Hindlimb muscle (tissue), 1 donor: ENCODE data around the gene RAE1. TPM values are rescaled to one million over a fixed set of nuclear protein-coding genes. Genes with fewer than 3 reads are reported as not detected.

ENCODE experiments used
- DNase-seq: peaks from one replicate; pipeline ENCODE4 v3.0.0-alpha.2; 2013
- polyA plus RNA-seq: library from polyadenylated mRNA; unstranded; fragments of 120-200 nt; gene quantifications from one replicate; pipeline ENCODE4 v1.2.1, GENCODE V29; 2013; ENCODE audit not compliant: insufficient read length

Gene RAE1
- polyA plus RNA-seq, 1 donor: 27.3 TPM

DNA sequence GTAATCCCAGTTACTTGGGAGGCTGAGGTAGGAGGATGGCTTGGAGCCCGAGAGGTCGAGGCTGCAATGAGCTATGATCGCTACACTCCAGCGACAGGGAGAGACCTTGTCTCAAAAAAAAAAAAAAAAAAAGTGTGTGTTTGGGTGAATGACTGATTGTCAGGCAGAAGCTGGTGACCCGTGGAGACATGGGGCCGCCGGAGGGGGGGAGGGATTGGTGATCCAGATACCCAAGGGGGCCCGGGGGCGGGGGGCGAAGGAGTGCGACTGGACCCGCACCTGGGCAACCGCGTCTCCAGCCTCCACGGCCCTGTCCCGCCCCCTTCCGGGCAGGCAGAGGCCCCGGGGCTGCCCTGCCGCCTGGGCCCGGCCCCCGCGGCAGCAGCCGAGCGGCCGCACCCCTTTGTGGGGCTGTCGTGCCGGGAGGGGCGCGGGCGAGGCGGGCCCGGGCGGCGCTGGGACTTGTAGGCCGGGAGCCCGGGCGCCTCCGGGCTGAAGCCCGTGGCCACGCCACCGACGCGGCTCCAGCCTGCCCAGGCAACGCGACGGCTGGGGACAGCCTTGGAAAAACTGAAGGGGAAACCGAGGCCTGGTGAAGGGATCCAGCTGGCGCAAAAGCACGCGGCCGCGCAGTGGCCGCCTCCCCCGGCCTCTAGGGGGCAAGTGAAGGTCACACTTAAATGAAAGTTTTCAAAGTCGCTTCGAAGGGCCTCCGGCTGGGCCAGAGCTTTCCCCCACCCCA, 38.1 kb downstream of the RAE1 start:
- DNase-seq: peak; percentile 68

DNA sequence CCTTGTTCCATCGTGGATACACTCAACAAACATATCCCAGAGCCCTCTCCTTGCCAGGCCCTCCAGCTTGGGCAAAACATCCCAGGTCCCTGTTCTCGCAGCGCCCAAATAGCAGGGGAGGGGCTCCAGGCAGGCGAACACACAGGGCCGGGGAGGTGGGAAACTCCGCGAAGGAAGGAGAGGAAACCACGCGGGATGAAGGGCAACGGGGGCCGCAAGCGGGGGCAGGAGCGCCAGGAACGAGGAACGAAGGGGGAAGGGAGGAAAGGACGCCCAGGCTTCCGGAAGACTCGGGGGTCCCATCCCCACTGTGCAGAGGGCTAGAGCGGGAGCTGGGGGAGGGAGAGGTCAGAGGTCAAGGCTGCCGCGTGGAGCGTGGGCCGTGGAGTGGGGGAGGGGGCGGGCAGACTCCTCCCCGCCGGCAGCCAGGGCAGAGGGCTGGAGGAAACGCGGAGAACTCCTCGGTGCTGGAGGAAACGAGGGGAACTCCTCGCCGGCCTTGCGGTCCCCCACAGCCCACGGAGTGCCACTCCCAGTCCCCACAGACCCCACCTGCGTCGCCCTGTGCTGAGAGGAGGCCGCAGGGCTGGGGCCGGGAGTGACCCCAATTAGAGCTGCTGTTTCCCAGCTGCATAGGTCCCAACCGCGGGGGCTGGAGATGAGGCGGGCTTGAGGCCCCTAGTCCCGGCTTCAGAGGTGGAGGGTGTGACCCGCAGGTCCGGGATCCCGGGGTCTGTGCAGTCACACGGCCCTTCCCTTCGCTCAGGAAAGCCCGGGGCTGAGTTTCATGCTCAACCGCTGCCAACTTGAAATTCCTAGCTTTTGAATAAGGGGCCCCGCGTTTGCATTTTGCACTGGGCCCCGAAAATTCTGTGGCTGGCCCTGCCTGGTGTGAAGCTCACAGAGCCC, 38.9 kb downstream of the RAE1 start:
- DNase-seq: no peak

GRCh38 chr20:57390604-57391438, 39.8 kb downstream of the RAE1 start, which contains the start of gene RBM38:
TSS of gene RBM38 (plus strand) at chr20:57391396. CDS start at chr20:57391582, 186 bp downstream.
- peak; percentile 66 for DNase-seq

GRCh38 chr20:57391439-57392301, 40.6 kb downstream of the RAE1 start:
- DNase-seq: no peak

DNA sequence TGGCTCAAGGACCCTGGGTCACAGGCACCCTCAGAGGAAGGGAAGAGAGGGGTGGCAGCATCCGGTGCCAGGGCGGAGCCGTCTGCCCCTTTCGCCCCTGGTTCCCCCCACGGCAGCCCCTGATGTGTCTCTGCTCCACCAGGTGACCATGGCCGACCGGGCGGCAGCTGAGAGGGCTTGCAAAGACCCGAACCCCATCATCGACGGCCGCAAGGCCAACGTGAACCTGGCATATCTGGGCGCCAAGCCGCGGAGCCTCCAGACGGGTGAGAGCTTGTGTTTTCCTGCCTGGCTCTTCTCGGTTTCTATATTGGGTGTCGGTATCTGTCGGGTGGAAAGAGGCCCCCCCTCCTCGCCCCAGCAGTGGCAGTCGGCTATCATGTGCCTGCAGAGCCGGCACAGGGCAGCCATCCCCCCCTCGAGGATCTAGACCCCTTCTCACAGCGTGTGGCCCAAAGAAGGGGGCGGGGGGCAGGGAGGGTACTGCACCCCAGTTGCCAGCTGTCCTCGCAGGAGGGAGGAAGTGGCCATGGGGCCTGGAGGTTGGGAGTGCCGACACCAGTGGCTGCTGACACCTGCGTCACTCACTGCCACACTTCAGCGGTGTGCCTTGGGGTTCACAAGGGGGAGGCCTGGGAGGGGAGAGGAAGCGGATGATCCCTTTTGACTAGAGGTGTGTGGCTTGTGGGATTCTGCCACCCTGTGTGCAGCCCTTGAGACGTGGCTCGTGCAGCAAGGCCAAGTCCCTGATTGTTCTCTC, 41.6 kb downstream of the RAE1 start:
- no peak for DNase-seq

DNA sequence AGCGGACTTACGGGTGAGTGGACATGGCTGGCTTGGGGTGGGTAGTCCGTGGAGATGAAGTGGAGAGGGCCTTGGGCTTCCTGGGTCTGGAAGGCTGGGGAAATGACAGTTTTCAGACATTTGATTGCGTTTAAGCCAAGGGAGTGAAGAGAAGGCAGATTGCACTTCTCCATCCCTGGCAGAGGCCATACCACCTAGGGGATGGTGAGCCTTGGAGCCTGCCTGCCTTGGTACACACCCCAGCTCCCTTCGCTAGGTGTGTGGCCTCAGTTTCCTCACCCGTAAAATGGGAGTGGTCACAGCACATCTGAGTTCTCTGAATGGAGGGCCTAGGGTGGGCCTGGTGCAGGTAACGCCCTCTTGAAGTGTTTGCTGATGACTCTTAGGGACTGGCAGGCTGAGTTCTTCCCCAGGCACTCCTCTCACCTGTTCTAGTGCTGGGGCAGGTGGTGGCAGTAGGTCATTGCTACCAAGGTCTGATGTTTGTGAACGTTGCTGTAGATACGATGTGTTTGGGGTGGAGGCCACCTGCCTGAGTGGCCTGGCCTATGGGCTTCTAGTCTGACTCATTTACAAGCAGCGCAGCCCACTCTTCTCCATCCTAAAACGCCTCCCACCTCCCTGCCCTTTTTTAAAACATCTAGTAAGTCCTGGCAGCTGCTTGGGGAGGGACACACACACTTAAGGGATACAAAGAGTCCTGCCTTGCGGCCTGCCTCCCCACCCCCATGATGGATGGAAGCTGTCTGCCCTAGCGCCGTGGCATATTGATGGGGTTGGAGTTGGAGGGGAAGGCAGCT, 42.5 kb downstream of the RAE1 start:
- no peak for DNase-seq

DNA sequence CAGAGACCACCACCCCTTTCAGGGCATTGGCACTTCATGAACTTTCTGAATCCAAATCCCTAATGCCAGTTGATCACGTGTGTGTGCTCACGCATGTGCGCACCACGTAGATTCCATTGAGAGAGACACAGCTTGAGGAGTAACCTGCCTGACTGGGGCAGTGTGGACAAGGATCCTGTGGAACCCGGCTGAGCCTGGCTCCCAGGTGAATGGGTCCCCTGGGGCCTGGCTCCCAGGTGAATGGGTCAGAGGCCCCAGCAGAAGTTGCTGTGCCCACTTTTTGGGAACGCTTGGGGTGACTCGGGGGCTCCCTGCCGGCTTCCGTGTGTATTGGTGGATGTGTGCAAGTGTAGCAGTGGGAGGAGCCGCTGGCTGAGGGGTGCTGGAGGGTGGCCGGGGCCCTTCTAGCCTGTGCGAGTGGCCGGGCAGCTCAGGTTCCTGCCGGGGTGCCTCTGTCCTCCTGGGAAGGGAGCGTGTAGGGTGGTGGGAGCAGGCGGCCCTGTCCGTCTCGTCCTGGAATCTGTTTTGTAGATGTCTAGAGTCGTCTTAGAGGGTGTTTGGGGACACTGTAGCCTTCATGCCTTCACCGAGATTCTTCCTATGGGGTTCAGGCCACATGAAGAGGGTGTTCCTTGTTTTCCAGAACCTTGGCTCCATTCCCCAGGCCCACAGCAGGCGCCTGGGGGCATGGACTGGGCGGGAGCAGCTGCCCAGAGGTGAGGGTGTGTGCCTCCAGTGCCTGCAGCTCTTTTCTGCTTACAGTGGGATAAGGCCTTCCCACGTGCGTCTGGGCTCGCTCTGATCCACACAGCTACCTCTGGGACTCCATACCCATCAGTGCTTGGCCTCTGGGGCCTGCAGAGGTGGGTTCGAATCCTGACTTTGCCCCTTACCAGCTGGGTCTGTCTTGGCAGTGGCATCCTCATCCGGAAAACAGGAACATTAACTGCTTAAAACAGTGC, 43.3 kb downstream of the RAE1 start:
- no peak for DNase-seq

DNA sequence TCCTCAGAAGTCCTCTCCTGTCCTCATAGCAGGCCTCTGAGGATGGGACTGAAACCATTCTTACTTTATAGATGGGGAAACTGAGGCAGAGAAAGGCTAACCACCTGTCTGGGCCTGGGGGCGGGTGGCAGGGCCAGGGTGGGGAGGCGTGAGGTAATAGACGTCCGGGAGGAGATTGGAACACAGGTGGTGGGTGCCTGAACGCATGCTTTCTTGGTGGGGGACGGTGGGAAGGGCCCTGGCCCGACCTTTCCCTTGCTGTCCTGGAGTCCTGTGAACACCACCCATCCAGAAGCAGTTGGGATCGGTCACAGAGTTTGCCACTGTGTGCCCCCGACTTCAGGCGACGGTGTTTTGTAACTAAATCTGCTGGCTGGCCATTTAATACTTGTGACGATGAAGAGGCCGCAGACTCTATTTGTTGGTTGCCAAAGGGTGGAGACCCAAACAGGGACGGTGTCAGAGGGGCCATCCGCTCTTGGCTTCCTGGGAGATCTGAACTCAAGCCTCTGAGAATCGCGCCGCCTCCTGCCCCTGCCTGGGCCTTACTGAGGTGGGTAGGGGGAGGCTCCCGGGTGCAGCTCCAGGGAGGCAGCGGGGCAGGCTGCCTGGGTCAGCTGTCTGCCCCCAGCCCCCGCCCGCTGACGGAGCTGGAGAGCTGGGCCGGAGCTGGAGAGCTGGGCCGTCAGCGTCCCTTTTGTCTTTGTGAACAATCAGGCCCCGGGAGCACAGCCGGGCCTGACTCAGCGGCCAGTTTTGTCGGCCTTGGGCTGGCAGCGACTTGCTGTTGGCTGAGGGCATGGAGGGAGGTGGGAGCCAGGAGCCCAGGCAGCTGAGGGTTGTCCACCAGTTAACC, 44.3 kb downstream of the RAE1 start:
- peak; percentile 58 for DNase-seq

DNA sequence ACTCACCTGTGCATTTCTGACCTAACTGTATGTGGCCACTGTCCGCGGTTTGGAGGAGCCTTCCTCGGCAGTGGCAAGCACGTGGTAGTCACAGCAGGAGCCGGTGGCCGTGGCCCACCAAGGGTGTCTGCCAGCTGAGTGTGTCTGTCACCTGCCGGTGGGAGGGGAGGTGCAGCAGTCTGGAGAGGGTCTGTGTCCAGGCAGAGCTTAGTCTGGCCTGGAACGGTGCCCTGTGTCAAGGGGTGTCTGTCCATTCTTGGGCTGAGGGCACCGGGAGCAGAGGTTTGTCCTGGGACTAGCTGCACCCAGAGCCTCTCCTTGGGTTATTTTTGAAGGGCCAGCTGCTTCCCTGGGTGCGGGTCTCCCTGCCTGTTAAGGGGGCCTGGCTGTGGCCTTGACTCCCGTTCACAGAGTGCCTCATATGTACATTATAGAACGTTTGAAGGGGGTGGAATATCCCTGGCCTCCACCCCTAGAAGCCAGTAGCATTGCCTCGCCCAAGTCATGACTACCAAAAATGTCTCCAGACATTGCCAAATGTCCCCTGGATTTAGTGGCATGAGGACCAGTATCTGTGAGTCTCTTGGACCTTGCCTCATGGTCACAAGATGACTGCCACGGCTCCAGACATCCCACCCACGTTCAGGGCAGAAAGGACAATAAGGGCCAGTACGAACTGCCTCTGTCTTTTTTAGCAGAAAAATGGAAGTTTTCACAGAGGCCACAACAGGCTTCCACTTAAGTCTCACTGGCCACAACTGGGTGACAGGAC, 45.3 kb downstream of the RAE1 start:
- DNase-seq: no peak

- DNase-seq: no peak
Measured at GRCh38 chr20:57396984-57397692, 46.1 kb downstream of the RAE1 start.

- no peak for DNase-seq
Measured at GRCh38 chr20:57397693-57398108, 46.6 kb downstream of the RAE1 start.

DNA sequence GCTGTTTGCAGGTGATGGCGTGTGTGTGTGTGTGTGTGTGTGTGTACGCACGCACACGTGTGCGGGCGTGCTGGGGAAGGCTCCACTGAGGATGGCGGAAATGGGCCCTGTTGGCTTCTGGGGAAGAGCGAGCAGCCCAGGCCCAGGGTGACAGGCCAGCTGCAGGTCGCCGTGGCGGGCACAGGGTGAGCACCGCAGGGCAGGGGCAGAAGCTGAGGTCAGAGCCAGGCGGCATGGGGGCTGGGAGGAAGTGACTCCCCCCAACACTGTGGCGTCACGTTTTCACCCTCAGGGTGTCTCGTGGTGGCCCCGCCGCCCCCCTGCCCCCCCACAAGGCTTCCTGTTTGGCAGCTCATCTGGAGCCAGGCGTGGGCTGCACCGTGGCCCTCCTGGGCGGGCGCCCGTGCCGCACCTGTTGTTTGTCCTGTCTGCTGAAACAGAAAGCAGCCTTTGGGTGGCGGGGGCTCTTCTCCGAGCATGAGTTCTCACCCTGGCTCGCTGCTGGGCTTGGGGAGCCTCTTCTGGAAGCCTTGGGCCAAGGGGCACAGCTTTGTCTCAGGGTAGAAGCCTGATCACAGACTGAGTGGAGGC, 47.3 kb downstream of the RAE1 start:
- no peak for DNase-seq

- DNase-seq: no peak
Measured at GRCh38 chr20:57398901-57399535, 48.0 kb downstream of the RAE1 start.

DNA sequence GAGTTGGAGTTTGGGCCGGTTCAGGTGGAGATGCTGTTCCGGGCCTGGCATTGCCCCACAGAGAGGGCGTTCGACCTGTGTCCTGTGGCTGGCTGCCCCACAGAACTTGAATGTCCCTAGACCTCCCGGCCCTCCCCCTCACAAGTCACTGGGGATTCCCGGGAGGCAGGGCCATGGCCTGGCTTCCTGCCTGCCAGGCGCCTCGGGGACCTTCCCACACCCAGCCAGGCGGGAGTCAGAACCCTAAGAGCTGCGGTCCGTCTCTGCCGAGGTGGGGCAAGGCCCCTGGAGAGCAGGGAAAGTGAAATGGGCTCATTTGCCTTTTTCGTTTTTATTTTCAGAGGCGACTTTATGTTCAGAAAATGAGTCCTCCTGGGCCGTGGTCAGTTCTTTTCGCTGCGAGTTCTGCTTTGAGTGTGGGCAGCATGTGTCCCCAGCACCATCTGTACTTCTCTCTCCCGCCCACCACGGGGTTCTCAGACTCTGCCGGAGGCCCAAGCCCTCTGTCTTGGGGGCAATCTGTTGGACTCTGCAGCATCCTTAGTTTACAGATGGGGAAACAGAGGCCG, 48.6 kb downstream of the RAE1 start:
- DNase-seq: no peak

GRCh38 chr20:57400231-57400701, 49.2 kb downstream of the RAE1 start:
- DNase-seq: no peak
